PC-9 (cell line): ENCODE data around the gene PYY.

Experiments used
- CTCF ChIP-seq: fragments of 200-600 bp; sonication (generic); conservative IDR thresholded peaks from 2 replicates; pipeline ENCODE4 v1.6.1; 2017; ENCODE audit warnings: mixed run types, antibody characterized with exemption, mild to moderate bottlenecking, moderate library complexity
- EZH2 ChIP-seq: fragments of 200-600 bp; sonication (generic); IDR thresholded peaks from 2 replicates; pipeline ENCODE4 v1.8.0; 2017; ENCODE audit warnings: antibody characterized with exemption, low read depth

GRCh38 chr17:44001461-44001920, 47.8 kb upstream of the PYY start:
- no peak for TF ChIP-seq EZH2
- no peak for TF ChIP-seq CTCF
